HEK293T (cell line): Measurements from ENCODE around the gene IL15.

Experiments used
- CTCF ChIA-PET: fragments of 350-600 bp; formaldehyde crosslinking; extraction: SDS; loops from one replicate; lab custom pipeline; 2021; ENCODE audit warnings: antibody characterized with exemption, inconsistent platforms; lab: Yijun Ruan, JAX
- POLR2A ChIA-PET: fragments of 350-600 bp; formaldehyde crosslinking; extraction: SDS; loops from one replicate; lab custom pipeline; 2020; ENCODE audit warnings: antibody characterized with exemption, inconsistent platforms; lab: Yijun Ruan, JAX
- DNase-seq: peaks from one replicate; pipeline ENCODE4 v3.0.0; 2012; ENCODE audit warnings: mixed read lengths; ENCODE audit errors: extremely low spot score
- ARNT ChIP-seq: fragments of 450-650 bp; IDR thresholded peaks from 2 replicates; pipeline ENCODE4 v1.6.1; 2017; ENCODE audit warnings: mild to moderate bottlenecking
- BHLHE40 ChIP-seq: fragments of 450-650 bp; IDR thresholded peaks from 2 replicates; pipeline ENCODE4 v1.6.1; 2016; ENCODE audit warnings: mild to moderate bottlenecking, moderate library complexity, borderline replicate concordance
- CTBP1 ChIP-seq: fragments of 450-650 bp; IDR thresholded peaks from 2 replicates; pipeline ENCODE4 v1.6.1; 2016; ENCODE audit warnings: borderline replicate concordance
- ELF4 ChIP-seq: fragments of 450-650 bp; IDR thresholded peaks from 2 replicates; pipeline ENCODE4 v1.6.1; 2017; ENCODE audit warnings: antibody characterized with exemption
- FOXA1 ChIP-seq: fragments of 450-650 bp; IDR thresholded peaks from 2 replicates; pipeline ENCODE4 v1.6.1; 2016; ENCODE audit warnings: mild to moderate bottlenecking
- FOXK2 ChIP-seq: fragments of 450-650 bp; IDR thresholded peaks from 2 replicates; pipeline ENCODE4 v1.6.1; 2016; ENCODE audit warnings: mild to moderate bottlenecking
- FOXM1 ChIP-seq: fragments of 450-650 bp; IDR thresholded peaks from 2 replicates; pipeline ENCODE4 v1.6.1; 2017; ENCODE audit warnings: mild to moderate bottlenecking, borderline replicate concordance
- HDGF ChIP-seq: fragments of 450-650 bp; IDR thresholded peaks from 2 replicates; pipeline ENCODE4 v1.6.1; 2017; ENCODE audit warnings: antibody characterized with exemption, borderline replicate concordance
- L3MBTL2 ChIP-seq: fragments of 450-650 bp; conservative IDR thresholded peaks from 2 replicates; pipeline ENCODE4 v1.6.1; 2016; ENCODE audit warnings: mild to moderate bottlenecking
- LEF1 ChIP-seq: fragments of 450-650 bp; IDR thresholded peaks from 2 replicates; pipeline ENCODE4 v1.6.1; 2017; ENCODE audit warnings: mild to moderate bottlenecking, borderline replicate concordance
- NFRKB ChIP-seq: fragments of 450-650 bp; IDR thresholded peaks from 2 replicates; pipeline ENCODE4 v1.6.1; 2016; ENCODE audit warnings: mild to moderate bottlenecking, moderate library complexity
- PKNOX1 ChIP-seq: fragments of 450-650 bp; IDR thresholded peaks from 2 replicates; pipeline ENCODE4 v1.6.1; 2016
- SP1 ChIP-seq: fragments of 450-650 bp; IDR thresholded peaks from 2 replicates; pipeline ENCODE4 v1.6.1; 2017
- SUZ12 ChIP-seq: fragments of 450-650 bp; IDR thresholded peaks from 2 replicates; pipeline ENCODE4 v1.6.1; 2016; ENCODE audit warnings: mild to moderate bottlenecking
- TARDBP ChIP-seq: fragments of 450-650 bp; IDR thresholded peaks from 2 replicates; pipeline ENCODE4 v1.6.1; 2016
- ZNF384 ChIP-seq: fragments of 450-650 bp; IDR thresholded peaks from 2 replicates; pipeline ENCODE4 v1.6.1; 2016

The IL15 gene

GRCh38 chr4:141635736-141636081 lies 674 bp upstream of the IL15 start:
- POLR2A ChIA-PET: no interaction called here
- no peak for DNase-seq
- TF ChIP-seq FOXM1 (no peak), BHLHE40 (no peak)
- CTCF ChIA-PET: no interaction called here

- ChIA-PET POLR2A (no interaction called here), CTCF (no interaction called here)
- no peak for TF ChIP-seq FOXM1
- TF ChIP-seq SUZ12: no peak
- TF ChIP-seq BHLHE40: no peak
- TF ChIP-seq FOXK2: no peak
- TF ChIP-seq ARNT: no peak
- TF ChIP-seq ZNF384: no peak
- no peak for TF ChIP-seq TARDBP
- DNase-seq: peak; percentile 61
Observed at GRCh38 chr4:141636771-141637460, 533 bp downstream of the IL15 start.

GRCh38 chr4:141637565-141637964 lies 1.2 kb downstream of the IL15 start:
- TF ChIP-seq SP1 (no peak), TARDBP (no peak), ELF4 (no peak), ZNF384 (no peak), ARNT (no peak), PKNOX1 (no peak), FOXA1 (no peak), LEF1 (no peak), BHLHE40 (no peak), NFRKB (no peak), FOXM1 (no peak), FOXK2 (no peak), CTBP1 (no peak), HDGF (no peak), SUZ12 (no peak), L3MBTL2 (no peak)
- POLR2A ChIA-PET: no interaction called here
- DNase-seq: no peak
- CTCF ChIA-PET: no interaction called here

- ChIA-PET CTCF (no interaction called here), POLR2A (no interaction called here)
- DNase-seq: no peak
- TF ChIP-seq CTBP1: no peak
- TF ChIP-seq SP1: no peak
Observed at GRCh38 chr4:141638230-141638629, 1.8 kb downstream of the IL15 start.

- TF ChIP-seq ZNF384 (no peak), NFRKB (no peak), HDGF (no peak), BHLHE40 (no peak), L3MBTL2 (no peak), SUZ12 (no peak), FOXM1 (no peak), CTBP1 (no peak)
- no peak for DNase-seq
- CTCF ChIA-PET: no interaction called here
- POLR2A ChIA-PET: no interaction called here
Observed at GRCh38 chr4:141640696-141641095, 4.3 kb downstream of the IL15 start.

GRCh38 chr4:141642063-141642462 lies 5.7 kb downstream of the IL15 start:
- ChIA-PET CTCF (no interaction called here), POLR2A (no interaction called here)
- TF ChIP-seq PKNOX1: no peak
- no peak for TF ChIP-seq HDGF
- TF ChIP-seq NFRKB: no peak
- no peak for TF ChIP-seq CTBP1
- TF ChIP-seq ELF4: no peak
- TF ChIP-seq ARNT: no peak
- TF ChIP-seq FOXA1: no peak
- no peak for TF ChIP-seq ZNF384
- TF ChIP-seq FOXM1: no peak
- TF ChIP-seq L3MBTL2: no peak
- no peak for DNase-seq

GRCh38 chr4:141642711-141643110 lies 6.3 kb downstream of the IL15 start:
- ChIA-PET POLR2A (no interaction called here), CTCF (no interaction called here)
- no peak for TF ChIP-seq ARNT
- no peak for TF ChIP-seq CTBP1
- TF ChIP-seq SP1: no peak
- no peak for TF ChIP-seq SUZ12
- no peak for TF ChIP-seq FOXM1
- no peak for TF ChIP-seq LEF1
- TF ChIP-seq PKNOX1: no peak
- no peak for TF ChIP-seq FOXA1
- no peak for TF ChIP-seq TARDBP
- no peak for TF ChIP-seq BHLHE40
- no peak for TF ChIP-seq HDGF
- TF ChIP-seq L3MBTL2: no peak
- TF ChIP-seq ZNF384: no peak
- TF ChIP-seq ELF4: no peak
- TF ChIP-seq NFRKB: no peak
- no peak for TF ChIP-seq FOXK2
- DNase-seq: no peak
